Muscle of arm (tissue), 12 donors: ENCODE data around the gene TMEM156. TPM values are rescaled to one million over a fixed set of nuclear protein-coding genes. Genes with fewer than 3 reads are reported as not detected.
"Not testable (repeated sequence)": the region's sequence is repeated elsewhere in the genome, so short reads cannot be mapped to it uniquely, and the experiment has no call there.

Source experiments
- DNase-seq: peaks from one replicate; pipeline ENCODE4 v3.0.0-alpha.2; 2013
- polyA plus RNA-seq, 12 donors: library from polyadenylated mRNA; unstranded; fragments of 120-200 nt; gene quantifications; one replicate each; pipeline ENCODE4 v1.2.1, GENCODE V29; 2013; ENCODE audit not compliant: insufficient read length in 12 of 12

The TMEM156 gene
- polyA plus RNA-seq, 12 donors: 0.10 to 1.8 (median 0.19) TPM; not detected in 2

DNA sequence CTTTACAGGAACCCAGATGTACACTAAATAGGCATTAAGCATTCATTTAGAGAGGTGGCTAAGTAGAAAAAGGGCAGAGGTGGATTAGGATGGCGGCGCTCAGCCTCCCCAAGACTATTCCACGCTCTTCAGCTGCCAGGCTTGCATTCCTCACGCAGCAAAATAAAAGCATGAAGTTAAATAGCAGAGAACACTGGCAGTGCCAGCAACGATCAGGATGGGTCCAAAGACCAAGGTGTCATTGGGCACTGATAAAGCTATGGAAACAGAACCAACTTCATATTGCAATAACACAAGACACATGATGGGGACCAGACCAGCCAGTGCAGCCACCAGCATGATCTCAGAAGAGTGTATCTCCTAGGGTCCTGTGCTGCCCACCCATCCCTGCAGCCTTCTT, 42.0 kb downstream of the TMEM156 start:
- no peak for DNase-seq

DNA sequence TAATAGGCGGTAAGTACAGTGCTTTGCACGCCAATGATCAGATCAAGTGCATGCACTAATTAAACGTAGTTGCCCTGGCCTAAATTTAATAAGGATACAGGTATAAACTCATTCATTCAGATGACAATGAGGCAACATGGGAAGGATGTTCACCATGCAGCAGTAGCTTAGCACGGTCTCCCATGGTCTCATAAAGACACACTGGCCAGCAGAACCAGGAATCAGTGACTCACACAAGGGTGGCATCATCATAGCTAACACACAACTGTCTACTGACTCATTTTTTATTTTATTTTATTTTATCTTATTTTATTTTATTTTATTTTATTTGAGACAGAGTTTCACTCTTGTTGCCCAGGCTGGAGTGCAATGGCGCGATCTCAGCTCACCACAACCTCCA, 42.7 kb downstream of the TMEM156 start:
- DNase-seq: no peak

DNA sequence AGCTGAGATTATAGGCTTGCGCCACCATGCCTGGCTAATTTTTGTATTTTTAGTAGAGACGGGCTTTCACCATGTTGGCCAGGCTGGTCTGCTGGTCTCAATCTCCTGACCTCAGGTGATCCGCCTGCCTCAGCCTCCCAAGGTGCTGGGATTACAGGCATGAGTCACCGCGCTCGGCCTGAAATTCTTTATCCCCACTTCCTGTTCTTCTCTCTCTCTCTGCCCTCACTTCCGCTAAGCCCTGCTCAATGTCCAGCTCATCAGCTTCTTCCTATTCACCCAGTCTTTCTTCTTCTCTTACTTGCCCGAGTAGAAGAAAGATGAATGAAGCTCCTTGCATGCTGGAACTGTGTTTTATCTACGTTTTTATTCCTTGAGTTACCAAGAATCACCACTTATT, 43.9 kb downstream of the TMEM156 start:
- not testable (repeated sequence) for DNase-seq

DNA sequence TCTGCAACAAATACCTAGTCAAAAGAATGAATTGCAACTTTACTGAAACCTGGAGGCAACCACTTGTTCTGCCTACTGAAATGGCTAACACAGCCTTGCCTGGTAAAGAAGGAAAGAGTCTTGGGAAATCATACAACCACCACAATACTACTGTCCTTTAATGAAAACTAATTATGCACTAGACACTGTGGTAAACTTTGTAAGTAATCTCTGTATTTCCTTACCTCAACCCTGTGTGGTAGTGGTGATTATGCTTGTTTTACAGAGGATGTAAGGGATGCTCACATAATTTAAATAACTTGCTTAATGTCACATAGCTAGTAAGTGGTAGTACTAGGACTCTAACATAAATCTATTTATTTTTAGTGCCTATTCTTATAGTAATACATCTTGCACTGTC, 44.7 kb downstream of the TMEM156 start:
- no peak for DNase-seq

DNA sequence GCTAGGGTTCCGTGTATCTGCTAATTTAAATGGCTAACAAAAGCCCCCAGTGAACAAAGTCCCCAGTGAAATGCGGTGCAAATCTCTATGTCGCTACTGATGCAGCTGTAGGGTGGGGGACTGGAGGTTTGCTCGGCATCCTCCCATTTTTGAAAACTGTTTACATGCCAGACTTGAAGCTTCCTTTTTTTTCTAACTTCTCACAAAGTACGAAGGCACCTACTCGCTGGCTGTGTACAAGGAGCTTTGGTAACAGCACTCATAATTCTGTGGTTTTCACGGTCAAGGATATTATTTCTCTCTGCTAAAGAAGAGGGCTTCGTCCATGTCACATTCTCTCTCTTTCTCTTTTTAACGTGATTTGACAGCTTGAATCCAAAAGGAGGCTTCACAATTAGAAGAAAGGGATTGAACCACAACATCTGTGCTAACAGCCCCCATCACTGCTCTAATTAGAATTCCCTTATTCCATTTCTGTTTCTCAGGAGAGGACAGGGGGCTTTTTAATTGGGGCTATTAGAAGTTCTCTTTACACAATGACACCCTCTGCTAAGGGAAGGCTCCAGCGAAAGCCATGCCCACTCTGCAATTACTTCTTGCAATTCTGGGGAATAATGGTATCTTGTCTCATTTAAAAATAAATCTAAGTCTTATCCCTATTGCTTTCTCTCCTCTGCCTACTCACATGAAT, 46.7 kb downstream of the TMEM156 start:
- no peak for DNase-seq

DNA sequence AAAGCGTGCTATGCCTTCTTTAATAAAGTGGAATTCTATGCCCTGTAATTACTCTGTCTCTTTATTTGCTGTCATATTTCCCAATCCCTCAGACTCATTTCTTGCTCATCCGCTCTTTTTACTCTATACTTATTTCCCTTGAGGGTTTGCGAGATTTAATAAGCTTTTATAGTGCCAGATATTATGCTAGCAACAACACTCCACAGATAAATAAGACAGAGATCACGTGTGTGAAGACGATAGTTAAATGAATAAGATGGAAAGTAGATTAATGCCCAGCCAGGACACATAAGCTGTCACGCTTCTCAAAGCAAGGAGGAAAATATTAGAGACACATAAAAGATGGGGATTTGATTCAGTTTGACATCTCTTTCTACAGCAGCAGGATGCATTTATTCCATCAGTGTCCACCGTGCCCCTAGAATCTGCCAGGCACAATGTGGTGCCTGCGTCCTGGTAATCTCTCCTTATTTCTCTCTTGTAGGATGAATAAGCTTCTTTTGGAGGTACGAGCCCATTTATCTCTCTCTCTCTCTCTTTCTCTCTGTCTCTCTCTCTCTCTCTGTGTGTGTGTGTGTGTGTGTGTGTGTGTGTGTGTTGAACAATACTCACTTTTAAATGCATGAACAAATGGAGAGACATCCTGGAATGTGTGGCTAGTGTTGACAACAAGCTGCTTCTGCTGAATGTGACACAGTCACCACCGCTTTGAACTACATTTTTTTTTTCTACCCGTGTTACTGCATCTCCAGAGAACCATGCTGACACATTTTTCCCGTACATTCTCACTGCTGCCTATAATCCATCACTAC, 48.2 kb downstream of the TMEM156 start:
- no peak for DNase-seq

DNA sequence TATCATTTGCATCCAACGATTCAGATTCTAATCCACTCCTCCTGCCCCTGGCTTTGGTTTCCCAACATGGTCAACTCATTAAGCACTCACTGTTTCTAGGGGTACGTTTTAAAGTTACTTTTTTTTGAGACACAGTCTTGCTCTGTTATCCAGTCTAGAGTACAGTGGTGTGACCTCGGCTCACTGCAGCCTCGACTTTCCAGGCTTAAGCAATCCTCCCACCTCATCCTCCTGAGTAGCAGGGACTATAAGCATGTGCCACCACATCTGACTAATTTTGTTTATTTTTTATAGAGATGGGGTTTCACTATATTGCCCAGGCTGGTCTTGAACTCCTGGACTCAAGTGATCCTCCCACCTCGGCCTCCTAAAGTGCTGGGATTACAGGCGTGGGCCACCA, 48.9 kb downstream of the TMEM156 start:
- no peak for DNase-seq

DNA sequence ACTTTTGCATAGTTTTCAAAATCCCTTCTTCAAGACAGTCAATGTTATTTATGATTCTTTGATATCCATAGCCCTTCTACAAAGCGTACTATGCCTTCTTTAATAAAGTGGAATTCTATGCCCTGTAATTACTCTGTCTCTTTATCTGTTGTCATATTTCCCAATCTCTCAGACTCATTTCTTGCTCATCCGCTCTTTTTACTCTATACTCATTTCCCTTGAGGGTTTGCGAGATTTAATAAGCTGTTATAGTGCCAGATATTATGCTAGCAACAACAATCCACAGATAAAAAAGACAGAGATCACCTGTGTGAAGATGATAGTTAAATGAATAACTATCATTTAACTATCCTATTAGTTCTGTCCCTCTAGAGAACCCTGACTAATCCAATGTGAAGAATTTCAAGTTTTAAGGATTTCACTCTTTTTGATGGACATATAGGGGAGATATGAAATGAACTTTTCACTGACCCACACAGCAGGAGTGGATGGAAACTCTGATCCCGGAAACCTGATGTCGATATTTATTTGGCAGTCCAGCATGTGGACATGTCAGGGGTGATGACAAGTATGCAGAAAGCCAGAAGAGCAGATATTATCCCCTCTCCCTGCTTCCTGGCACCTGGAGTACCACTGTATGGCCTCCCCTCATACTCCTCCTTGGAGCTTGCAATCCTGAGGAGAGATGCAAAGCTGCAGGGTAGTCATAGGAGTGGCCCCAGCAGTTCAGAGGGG, 49.7 kb downstream of the TMEM156 start:
- DNase-seq: no peak

DNA sequence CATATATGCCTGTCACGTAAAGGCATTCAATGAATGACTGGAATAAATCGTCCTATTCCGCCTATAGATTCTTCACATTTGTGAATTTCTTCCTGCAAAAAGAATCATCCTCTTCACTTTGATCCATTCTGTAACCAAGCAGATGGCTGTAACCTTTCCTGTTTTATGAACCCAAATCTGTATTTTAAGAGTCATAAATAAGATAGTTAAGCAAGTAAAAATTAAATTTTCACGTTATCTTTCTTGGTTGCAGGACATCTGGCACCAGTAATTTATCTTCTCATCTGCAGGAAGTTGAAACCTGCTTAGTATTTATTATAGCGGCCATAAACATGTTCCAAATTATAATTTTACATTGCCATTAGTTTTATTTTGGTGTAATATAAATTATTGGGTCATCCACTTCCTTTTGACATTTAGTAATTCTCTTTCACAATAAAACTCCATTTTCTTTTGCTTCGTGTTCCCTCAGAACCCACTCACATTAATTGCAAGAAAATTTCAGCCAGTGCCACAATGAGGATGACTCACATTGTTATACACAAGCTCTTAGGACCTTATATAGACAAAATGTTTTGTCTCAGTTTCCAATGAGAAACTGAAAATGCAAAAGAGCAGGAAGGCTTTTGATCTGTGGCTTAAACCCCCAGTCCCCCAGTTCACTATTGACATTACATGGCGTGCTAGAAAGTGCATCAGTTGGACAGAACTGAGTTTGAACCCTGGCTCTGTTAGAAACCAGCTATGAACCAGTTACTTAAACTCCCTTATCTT, 51.1 kb downstream of the TMEM156 start:
- DNase-seq: no peak

DNA sequence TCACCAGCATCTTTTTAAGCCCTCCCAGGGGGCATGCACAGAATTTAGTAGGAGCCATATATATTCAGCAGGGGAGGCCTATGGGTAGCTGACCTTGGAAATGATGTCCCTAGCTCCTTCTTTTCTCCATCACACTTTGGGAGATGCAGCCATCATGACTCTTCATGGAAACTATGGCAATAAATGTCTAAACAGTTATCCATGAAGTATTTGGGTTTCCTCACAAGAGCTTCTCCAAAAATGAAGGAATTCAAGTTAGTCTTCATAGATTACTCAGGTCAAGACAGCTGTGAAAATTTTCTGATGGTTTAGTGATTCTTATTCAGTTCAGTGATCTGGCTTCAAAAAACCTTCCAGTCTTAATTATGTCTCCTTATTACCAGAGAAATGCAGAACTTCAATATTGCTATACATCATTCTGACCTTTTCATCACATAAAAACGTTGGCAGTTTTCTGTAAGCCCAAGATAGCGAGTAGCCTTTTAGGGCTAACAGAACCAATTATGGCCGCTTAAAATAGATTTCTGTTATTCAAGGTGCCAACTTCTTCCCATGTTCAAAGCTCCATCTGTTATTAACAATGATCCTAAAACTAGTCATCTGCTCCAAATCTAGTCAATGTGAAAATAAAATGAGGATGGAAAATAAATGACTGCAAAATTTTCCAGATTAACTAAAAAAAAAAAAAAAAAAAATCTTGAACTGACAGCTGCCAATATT, 52.5 kb downstream of the TMEM156 start:
- DNase-seq: no peak

DNA sequence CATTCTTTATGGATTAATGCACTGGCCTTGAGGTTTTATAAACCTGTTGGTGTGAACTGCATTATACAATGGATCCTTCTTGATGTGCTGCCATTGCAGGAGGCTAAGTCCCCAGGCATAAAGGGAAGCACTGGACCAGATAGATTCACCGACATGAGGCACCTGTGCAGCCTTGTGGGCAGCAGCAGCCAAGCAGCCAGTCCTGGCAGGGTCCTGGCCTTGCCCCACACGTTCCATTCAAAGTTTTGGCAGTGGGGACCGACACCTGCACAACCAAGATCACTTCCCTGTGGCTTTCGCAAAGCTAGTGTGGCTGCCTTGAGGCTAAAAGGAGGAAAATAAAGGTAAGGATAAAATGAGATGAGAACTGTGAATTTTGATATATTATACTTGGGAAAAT, 53.1 kb downstream of the TMEM156 start:
- DNase-seq: no peak

DNA sequence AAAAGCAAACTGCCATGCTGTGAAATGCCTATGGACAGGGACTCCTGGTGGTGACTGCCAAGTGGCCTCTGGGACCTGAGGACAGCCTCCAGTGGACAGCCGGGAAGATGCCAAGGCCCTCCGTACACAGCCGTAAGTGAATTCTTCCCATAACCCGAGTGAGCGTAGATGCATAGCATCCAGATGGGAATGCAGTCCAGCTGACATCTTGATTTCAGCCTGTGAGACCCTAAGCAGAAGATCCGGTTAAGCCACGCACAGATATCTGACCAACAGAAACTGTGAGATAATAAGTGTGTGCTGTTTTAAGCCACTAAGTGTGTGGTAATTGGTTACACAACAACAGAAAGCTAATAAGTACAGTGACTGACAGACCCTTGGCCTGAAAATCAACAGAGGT, 55.9 kb downstream of the TMEM156 start:
- no peak for DNase-seq

DNA sequence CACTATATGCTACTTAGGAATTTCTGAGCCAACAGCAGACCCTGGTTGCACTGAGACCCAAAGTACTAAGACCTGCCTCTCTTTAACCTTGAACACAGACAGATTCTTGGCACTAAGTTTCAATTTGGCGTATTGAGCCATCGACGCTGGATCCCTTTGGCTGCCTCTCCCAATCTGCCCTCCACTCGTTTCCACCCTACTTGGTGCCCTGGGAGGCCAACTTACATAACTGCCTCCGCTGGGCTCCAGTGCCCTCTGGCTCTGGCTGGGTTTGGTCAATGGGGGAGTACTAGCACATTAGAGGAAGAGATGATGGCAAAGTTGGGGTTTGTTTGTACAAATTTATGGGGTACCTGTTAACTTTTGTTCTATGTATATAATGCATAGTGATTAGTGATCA, 63.5 kb downstream of the TMEM156 start:
- no peak for DNase-seq

DNA sequence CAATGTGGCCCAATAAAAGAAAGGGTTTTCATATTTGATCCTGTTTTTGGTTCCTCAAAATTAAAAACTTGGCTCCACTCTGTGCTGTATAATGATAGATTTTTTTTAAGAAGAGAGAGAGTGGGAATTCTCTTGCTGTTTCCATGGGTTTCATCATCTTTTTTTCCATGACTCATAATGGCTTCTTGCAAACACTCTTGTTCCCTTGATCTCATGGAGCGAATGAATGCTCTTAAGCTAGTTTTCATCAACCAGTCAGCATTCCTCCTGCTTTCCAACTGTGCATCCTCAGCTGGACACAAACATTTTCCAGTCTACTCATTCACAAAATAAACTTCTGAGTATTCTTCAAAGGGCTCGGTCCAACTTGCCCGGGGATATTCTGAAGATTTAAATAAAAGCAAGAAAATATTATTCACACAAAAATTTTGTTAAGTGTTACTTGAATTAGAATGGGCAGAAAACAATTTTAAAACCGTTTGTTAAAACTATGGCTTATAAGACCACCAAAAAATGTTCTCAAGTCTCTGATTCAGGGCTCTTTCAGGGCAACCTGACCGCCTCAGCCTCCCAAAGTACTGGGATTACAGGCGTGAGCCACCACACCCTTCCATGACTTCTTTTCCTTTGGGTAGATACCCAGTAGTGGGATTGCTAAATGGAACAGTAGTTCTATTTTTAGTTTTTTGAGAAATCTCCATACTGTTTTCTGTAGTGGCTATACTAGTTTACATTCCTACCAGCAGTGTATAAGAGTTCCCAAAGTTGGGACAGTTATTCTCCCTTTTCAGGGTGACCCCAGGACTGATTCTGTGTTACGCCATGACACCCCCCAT, 64.7 kb downstream of the TMEM156 start:
- DNase-seq: no peak

DNA sequence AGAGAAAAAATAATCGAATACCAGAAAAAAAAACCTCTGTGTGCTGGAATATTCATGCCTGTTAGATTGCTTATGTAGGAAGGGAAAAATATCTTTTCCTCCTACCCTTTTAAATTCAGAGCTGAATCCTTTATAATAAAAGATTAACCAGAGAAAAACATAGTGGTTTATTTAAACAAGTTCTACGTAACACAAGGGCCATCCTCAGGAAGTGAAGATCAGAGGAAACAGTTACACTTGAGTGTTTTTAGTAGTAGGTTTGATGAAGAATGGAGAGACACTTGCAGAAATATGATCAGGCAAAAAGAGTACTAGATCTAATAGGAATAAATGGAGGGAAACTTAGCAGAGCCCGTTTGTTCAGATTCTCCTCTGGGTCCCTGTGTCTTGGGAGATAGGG, 66.3 kb downstream of the TMEM156 start:
- DNase-seq: no peak

DNA sequence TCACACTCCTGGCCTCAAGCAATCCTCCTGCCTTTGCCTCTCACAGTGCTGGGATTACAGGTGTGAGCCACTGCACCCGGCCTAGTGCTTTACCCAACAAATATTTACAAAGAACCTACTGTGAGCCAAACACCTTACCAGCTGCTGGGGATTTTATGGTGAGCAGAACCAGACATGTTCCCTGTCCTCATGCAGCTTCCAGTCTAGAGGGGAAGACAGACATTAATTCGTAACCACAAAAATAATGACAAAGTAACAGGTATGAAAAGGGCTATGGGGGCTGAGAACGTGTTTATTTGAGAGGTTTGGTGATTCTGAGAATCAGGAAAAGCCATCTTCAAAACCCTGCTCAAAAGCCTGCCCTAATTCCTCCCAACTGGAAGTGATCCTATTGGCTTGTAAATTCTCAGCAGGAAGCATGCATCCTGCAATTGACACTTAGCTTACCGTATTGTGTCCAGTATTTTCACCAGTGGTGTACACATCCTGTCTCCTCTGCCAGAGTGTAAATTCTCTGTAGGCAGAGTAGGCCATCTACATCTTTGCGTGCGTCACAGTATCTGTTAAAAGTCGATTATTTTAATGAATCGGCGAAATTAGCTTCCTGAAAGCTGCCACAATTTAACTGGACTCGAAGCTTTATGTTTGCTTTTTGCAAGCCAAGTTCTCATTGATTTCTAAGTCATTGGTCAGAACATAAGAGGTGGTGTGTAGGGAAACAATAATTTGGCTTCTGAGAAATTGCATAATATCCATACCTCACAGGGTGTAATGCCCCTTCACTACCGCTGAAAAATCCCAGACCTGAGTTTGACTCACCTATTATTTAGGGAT, 67.0 kb downstream of the TMEM156 start:
- no peak for DNase-seq

DNA sequence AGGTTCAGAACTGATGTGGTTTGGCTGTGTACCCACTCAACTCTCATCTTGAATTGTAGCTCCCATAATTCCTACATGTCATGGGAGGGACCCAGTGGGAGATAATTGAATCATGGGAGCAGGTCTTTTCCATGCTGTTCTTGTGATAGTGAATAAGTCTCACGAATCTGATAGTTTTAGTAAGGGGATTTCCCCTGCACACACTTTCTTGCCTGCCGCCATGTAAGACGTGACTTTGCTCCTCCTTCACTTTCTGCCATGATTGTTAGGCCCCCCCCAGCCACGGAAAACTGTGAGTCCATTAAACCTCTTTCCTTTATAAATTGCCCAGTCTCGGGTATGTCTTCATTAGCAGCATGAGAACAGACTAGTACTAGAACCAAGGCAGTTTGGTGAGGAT, 73.0 kb downstream of the TMEM156 start:
- DNase-seq: not testable (repeated sequence)

DNA sequence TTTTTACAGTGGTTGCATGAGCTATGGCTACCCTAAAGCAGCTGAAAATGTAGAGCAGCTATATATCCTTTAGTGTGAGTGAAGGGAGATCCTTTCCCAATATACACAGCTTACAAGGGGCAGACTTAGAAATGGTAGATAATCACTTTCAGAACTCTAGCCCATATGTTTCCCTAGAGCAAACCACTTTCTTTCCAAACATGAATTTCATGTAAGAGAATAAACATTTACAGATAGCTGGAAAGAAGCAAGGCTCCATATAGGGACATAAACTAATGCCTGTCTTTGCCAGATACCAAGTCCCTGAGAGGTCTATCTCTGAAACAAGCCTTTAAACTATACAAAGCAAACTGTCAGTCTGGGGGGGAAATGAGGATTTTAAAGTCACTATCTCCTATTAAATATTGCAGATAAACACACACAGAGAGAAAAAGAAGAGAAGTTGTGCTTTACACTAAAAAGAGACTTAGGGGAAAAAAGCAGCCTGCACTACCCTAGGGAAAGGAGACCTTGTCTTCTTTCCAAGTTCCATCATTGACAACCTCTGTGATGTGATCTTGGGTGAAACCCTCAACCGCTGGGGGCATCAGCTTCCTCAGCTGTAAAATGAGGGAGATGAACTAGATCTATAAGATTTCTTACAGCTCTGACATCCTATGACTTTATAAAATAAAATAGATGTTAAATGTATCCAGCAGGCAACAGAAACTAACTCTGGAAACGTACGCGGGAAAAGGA, 73.6 kb downstream of the TMEM156 start:
- no peak for DNase-seq

DNA sequence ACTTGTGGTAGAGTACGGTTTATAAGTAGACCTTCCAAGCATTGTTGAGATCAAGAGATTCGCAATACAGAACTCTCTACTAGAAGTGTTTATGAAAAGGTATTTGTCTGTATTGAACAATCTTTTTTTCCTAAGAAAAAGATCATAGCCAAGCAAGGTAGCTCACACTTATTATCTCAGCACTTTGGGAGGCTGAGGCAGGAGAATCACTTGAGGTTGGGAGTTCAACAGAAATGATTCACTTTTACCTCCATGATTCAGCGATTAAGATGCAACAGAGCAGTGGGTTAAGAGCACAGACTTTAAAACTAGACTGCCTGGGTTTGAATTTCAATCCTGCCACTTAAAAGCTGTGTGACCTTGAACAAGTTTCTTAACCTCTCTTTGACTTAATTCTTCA, 74.3 kb downstream of the TMEM156 start:
- no peak for DNase-seq
